Loucy (cell line): ENCODE data around the gene GPR61.

Experiments used
- H2AFZ ChIP-seq: fragments of 200-600 bp; sonication (generic); 2 replicates; pipeline ENCODE4 v1.6.0; 2016; ENCODE audit warnings: antibody characterized with exemption, mild to moderate bottlenecking, low read length, moderate library complexity
- H3F3A ChIP-seq: fragments of 200-600 bp; 2 replicates; pipeline ENCODE4 v1.6.0; 2016; ENCODE audit warnings: antibody characterized with exemption, low read depth, mild to moderate bottlenecking
- H3K27me3 ChIP-seq: fragments of 200-600 bp; sonication (generic); 2 replicates; pipeline ENCODE4 v1.6.1; 2014; ENCODE audit warnings: low read length, mild to moderate bottlenecking; ENCODE audit not compliant: insufficient read depth, poor library complexity, severe bottlenecking
- H3K36me3 ChIP-seq: fragments of 200-600 bp; sonication (generic); 2 replicates; pipeline ENCODE4 v1.6.1; 2016; ENCODE audit warnings: low read length; ENCODE audit not compliant: insufficient read depth
- H3K4me1 ChIP-seq: fragments of 200-600 bp; sonication (generic); 2 replicates; pipeline ENCODE4 v1.5.1; 2014; ENCODE audit warnings: low read length, mild to moderate bottlenecking; ENCODE audit not compliant: insufficient read depth, poor library complexity, severe bottlenecking
- H3K4me2 ChIP-seq: fragments of 200-600 bp; sonication (generic); 2 replicates; pipeline ENCODE4 v1.6.0; 2014; ENCODE audit warnings: antibody characterized with exemption, low read length, low read depth, mild to moderate bottlenecking; ENCODE audit not compliant: poor library complexity, severe bottlenecking
- H3K4me3 ChIP-seq: fragments of 200-600 bp; sonication (generic); 2 replicates; pipeline ENCODE4 v1.5.1; 2014; ENCODE audit warnings: low read length, mild to moderate bottlenecking, mixed read lengths; ENCODE audit not compliant: poor library complexity, severe bottlenecking
- H3K79me2 ChIP-seq: fragments of 200-600 bp; sonication (generic); 2 replicates; pipeline ENCODE4 v1.6.1; 2014; ENCODE audit warnings: low read length; ENCODE audit not compliant: insufficient read depth
- H3K9ac ChIP-seq: fragments of 200-600 bp; sonication (generic); 2 replicates; pipeline ENCODE4 v1.6.0; 2014; ENCODE audit warnings: mild to moderate bottlenecking, low read depth, low read length, moderate library complexity; ENCODE audit not compliant: poor library complexity, severe bottlenecking
- H3K9me2 ChIP-seq: fragments of 200-600 bp; sonication (generic); replicated peaks from 2 replicates; pipeline ENCODE4 v1.6.1; 2016; ENCODE audit warnings: low read depth, low read length, mixed read lengths
- H3K9me3 ChIP-seq: fragments of 200-600 bp; sonication (generic); 2 replicates; pipeline ENCODE4 v1.6.1; 2014; ENCODE audit warnings: mild to moderate bottlenecking, antibody characterized with exemption, low read length, low read depth; ENCODE audit not compliant: insufficient read depth
- H4K20me1 ChIP-seq: fragments of 200-600 bp; sonication (generic); 2 replicates; pipeline ENCODE4 v1.6.0; 2014; ENCODE audit warnings: antibody characterized with exemption, low read length, mild to moderate bottlenecking; ENCODE audit not compliant: insufficient read depth, poor library complexity, severe bottlenecking
- CTCF ChIP-seq: fragments of 200-600 bp; sonication (generic); conservative IDR thresholded peaks from 2 replicates; pipeline ENCODE4 v1.5.1; 2014; ENCODE audit warnings: mild to moderate bottlenecking, antibody characterized with exemption, low read length
- EZH2phosphoT487 ChIP-seq: fragments of 200-600 bp; IDR thresholded peaks from 2 replicates; pipeline ENCODE4 v1.6.1; 2018; ENCODE audit warnings: antibody characterized with exemption, mild to moderate bottlenecking, moderate library complexity, borderline replicate concordance

Gene GPR61

GRCh38 chr1:109493805-109494539, 45.7 kb upstream of the GPR61 start, which contains the start of gene CYB561D1:
CYB561D1 (plus strand) TSS chr1:109494094; CDS start chr1:109494140, 46 bp downstream.
- H3F3A ChIP-seq = no peaks in the 10 kb centered on the region
- peaks cover 7% of the 10 kb centered on the region for H4K20me1 ChIP-seq
- TF ChIP-seq CTCF (peak; percentile 83), EZH2phosphoT487 (no peak)
- peaks cover 34% of the 10 kb centered on the region for H3K79me2 ChIP-seq
- peaks cover 25% of the 10 kb centered on the region for H3K4me1 ChIP-seq
- no peaks in the 10 kb centered on the region for H3K9me2 ChIP-seq
- H3K4me2 ChIP-seq = peak within 1 kb of the TSS; percentile 80
- H3K9ac ChIP-seq = peak within 1 kb of the TSS; percentile 69
- H3K9me3 ChIP-seq = no peaks in the 10 kb centered on the region
- H3K36me3 ChIP-seq = peaks cover 6% of the 10 kb centered on the region; the same call in 1 of the 2 replicates
- H2AFZ ChIP-seq = peak within 1 kb of the TSS; percentile 91
- no peaks in the 10 kb centered on the region for H3K27me3 ChIP-seq
- H3K4me3 ChIP-seq = peak within 1 kb of the TSS; percentile 96

GRCh38 chr1:109495738-109496137, 43.9 kb upstream of the GPR61 start:
- H3F3A ChIP-seq = no peaks in the 10 kb centered on the region
- no peak overlapping the region for H2AFZ ChIP-seq
- peaks cover 7% of the 10 kb centered on the region for H4K20me1 ChIP-seq
- H3K36me3 ChIP-seq = peaks cover 6% of the 10 kb centered on the region; the same call in 1 of the 2 replicates
- TF ChIP-seq EZH2phosphoT487 (no peak), CTCF (no peak)
- H3K4me2 ChIP-seq = peak overlapping the region; percentile 80
- no peaks in the 10 kb centered on the region for H3K9me2 ChIP-seq
- peak overlapping the region; percentile 96 for H3K4me3 ChIP-seq
- peaks cover 34% of the 10 kb centered on the region for H3K79me2 ChIP-seq
- peak overlapping the region; percentile 69 for H3K9ac ChIP-seq
- H3K27me3 ChIP-seq = no peaks in the 10 kb centered on the region
- peaks cover 28% of the 10 kb centered on the region for H3K4me1 ChIP-seq
- H3K9me3 ChIP-seq = no peaks in the 10 kb centered on the region

- Histone ChIP-seq H3F3A (no peaks in the 10 kb centered on the region), H3K36me3 (peaks cover 6% of the 10 kb centered on the region; the same call in 1 of the 2 replicates), H3K9ac (peak overlapping the region; percentile 7), H3K4me1 (peaks cover 46% of the 10 kb centered on the region), H2AFZ (no peak overlapping the region), H3K4me3 (no peak overlapping the region), H3K4me2 (peak overlapping the region; percentile 80), H3K9me2 (no peaks in the 10 kb centered on the region), H4K20me1 (peaks cover 7% of the 10 kb centered on the region), H3K9me3 (no peaks in the 10 kb centered on the region), H3K27me3 (no peaks in the 10 kb centered on the region), H3K79me2 (peaks cover 34% of the 10 kb centered on the region)
- TF ChIP-seq EZH2phosphoT487 (no peak), CTCF (no peak)
Measured at GRCh38 chr1:109497449-109498160, 42.1 kb upstream of the GPR61 start.
